Measurements from ENCODE around the gene NAA80.
A peak's percentile ranks its signal among the peaks of the same experiment; 100 is the strongest.

NAA80 gene

GRCh38 chr3:50297896-50298725 is 1.1 kb downstream of the NAA80 start:
- H3K9ac ChIP-seq: no peak overlapping the region
- H3K79me2 ChIP-seq (ENCODE audit: insufficient read depth, low read depth): no peaks in the 10 kb centered on the region
- H3K27me3 ChIP-seq (ENCODE audit: insufficient read depth, low read depth): no peaks in the 10 kb centered on the region
- no peak overlapping the region for H2AFZ ChIP-seq (ENCODE audit: low read depth)
- peaks cover 17% of the 10 kb centered on the region for H3K4me1 ChIP-seq (ENCODE audit: low read depth, poor library complexity, severe bottlenecking)
- H3K4me2 ChIP-seq: peak overlapping the region; percentile 51; the same call in 1 of the 2 replicates
- H4K20me1 ChIP-seq (ENCODE audit: insufficient read depth): no peaks in the 10 kb centered on the region
- TF ChIP-seq, protein P1, sequence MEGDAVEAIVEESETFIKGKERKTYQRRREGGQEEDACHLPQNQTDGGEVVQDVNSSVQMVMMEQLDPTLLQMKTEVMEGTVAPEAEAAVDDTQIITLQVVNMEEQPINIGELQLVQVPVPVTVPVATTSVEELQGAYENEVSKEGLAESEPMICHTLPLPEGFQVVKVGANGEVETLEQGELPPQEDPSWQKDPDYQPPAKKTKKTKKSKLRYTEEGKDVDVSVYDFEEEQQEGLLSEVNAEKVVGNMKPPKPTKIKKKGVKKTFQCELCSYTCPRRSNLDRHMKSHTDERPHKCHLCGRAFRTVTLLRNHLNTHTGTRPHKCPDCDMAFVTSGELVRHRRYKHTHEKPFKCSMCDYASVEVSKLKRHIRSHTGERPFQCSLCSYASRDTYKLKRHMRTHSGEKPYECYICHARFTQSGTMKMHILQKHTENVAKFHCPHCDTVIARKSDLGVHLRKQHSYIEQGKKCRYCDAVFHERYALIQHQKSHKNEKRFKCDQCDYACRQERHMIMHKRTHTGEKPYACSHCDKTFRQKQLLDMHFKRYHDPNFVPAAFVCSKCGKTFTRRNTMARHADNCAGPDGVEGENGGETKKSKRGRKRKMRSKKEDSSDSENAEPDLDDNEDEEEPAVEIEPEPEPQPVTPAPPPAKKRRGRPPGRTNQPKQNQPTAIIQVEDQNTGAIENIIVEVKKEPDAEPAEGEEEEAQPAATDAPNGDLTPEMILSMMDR (conservative IDR thresholded peaks at IDR 0.05; ENCODE audit: low read depth, low read length): no peak
- H3K4me3 ChIP-seq (IDR thresholded peaks at IDR 0.05; ENCODE audit: insufficient read depth, low read depth, low read length): peak overlapping the region; percentile 64
- H3K27ac ChIP-seq: no peak overlapping the region
- no peaks in the 10 kb centered on the region for H3K36me3 ChIP-seq (ENCODE audit: insufficient read depth)

- Histone ChIP-seq H3K27me3 (ENCODE audit: insufficient read depth, low read depth) (no peaks in the 10 kb centered on the region), H3K9ac (no peak overlapping the region), H3K4me2 (no peak overlapping the region), H3K27ac (no peak overlapping the region), H3K79me2 (ENCODE audit: insufficient read depth, low read depth) (no peaks in the 10 kb centered on the region), H2AFZ (ENCODE audit: low read depth) (no peak overlapping the region), H3K36me3 (ENCODE audit: insufficient read depth) (no peaks in the 10 kb centered on the region), H3K4me3 (IDR thresholded peaks at IDR 0.05; ENCODE audit: insufficient read depth, low read depth, low read length) (no peak overlapping the region), H3K4me1 (ENCODE audit: low read depth, poor library complexity, severe bottlenecking) (peaks cover 22% of the 10 kb centered on the region), H4K20me1 (ENCODE audit: insufficient read depth) (no peaks in the 10 kb centered on the region)
- TF ChIP-seq, protein P1 (conservative IDR thresholded peaks at IDR 0.05; ENCODE audit: low read depth, low read length): no peak
Observed at GRCh38 chr3:50297384-50297775, 1.8 kb downstream of the NAA80 start.

GRCh38 chr3:50296721-50297383 is 2.4 kb downstream of the NAA80 start:
- H3K4me3 ChIP-seq (IDR thresholded peaks at IDR 0.05; ENCODE audit: insufficient read depth, low read depth, low read length): no peak overlapping the region
- H3K27ac ChIP-seq: no peak overlapping the region
- TF ChIP-seq, protein P1 (conservative IDR thresholded peaks at IDR 0.05; ENCODE audit: low read depth, low read length): no peak
- H3K4me2 ChIP-seq: no peak overlapping the region
- no peaks in the 10 kb centered on the region for H3K36me3 ChIP-seq (ENCODE audit: insufficient read depth)
- no peak overlapping the region for H2AFZ ChIP-seq (ENCODE audit: low read depth)
- peaks cover 22% of the 10 kb centered on the region for H3K4me1 ChIP-seq (ENCODE audit: low read depth, poor library complexity, severe bottlenecking)
- peaks cover 1% of the 10 kb centered on the region for H3K79me2 ChIP-seq (ENCODE audit: insufficient read depth, low read depth)
- no peaks in the 10 kb centered on the region for H4K20me1 ChIP-seq (ENCODE audit: insufficient read depth)
- no peaks in the 10 kb centered on the region for H3K27me3 ChIP-seq (ENCODE audit: insufficient read depth, low read depth)
- H3K9ac ChIP-seq: no peak overlapping the region

GRCh38 chr3:50295553-50296431 is 3.4 kb downstream of the NAA80 start:
- Histone ChIP-seq H3K4me2 (no peak overlapping the region), H3K4me1 (ENCODE audit: low read depth, poor library complexity, severe bottlenecking) (peaks cover 22% of the 10 kb centered on the region), H3K27ac (no peak overlapping the region), H4K20me1 (ENCODE audit: insufficient read depth) (no peaks in the 10 kb centered on the region), H3K27me3 (ENCODE audit: insufficient read depth, low read depth) (no peaks in the 10 kb centered on the region), H3K4me3 (IDR thresholded peaks at IDR 0.05; ENCODE audit: insufficient read depth, low read depth, low read length) (no peak overlapping the region), H2AFZ (ENCODE audit: low read depth) (no peak overlapping the region), H3K36me3 (ENCODE audit: insufficient read depth) (no peaks in the 10 kb centered on the region), H3K79me2 (ENCODE audit: insufficient read depth, low read depth) (peaks cover 12% of the 10 kb centered on the region), H3K9ac (no peak overlapping the region)
- TF ChIP-seq, protein P1 (conservative IDR thresholded peaks at IDR 0.05; ENCODE audit: low read depth, low read length): no peak

All from KMS-11 (cell line).